Adrenal gland (tissue), 5 donors: ENCODE measurements around the gene RPE65.

Source experiments
- CTCF ChIP-seq, 6 experiments: fragments of 450-650 bp in 4 of 6; fragments of 200-600 bp in 2 of 6; sonication (generic) in 1 of 6; IDR thresholded peaks; 1 replicate in 5 of 6; 2 replicates in 1 of 6; pipeline versions ENCODE4 v1.5.1 to v1.8.0; 2016 to 2021; ENCODE audit warnings: antibody characterized with exemption in 6 of 6, mild to moderate bottlenecking in 2 of 6, moderate library complexity in 1 of 6
- POLR2A ChIP-seq, 2 donors: fragments of 450-650 bp; IDR thresholded peaks; one replicate each; pipeline ENCODE4 v1.6.1; 2017; ENCODE audit warnings: antibody characterized with exemption in 2 of 2, mild to moderate bottlenecking in 2 of 2, moderate library complexity in 1 of 2
- donor health status: DM: no; HTN: no; CAD: no.

- TF ChIP-seq CTCF (IDR thresholded peaks at IDR 0.05) (no peak), POLR2A (IDR thresholded peaks at IDR 0.05) (no peak)
Observed at GRCh38 chr1:68383092-68383491, 66.7 kb downstream of the RPE65 start.
